Stimulated activated CD8-positive, alpha-beta memory T cell treated with anti-CD3 and anti-CD28 coated beads, Interleukin-15, amount 100 ng/mL, for 4 hours (primary cell): ENCODE results near the gene PTCH1.

Experiments used
- DNase-seq, 2 donors: peaks; one replicate each; pipeline ENCODE4 v3.0.0-alpha.2; 2020; ENCODE audit warnings: low read depth in 2 of 2

The PTCH1 gene

GRCh38 chr9:95463148-95464060 is 53.4 kb downstream of the PTCH1 start:
- DNase-seq, result no peak

DNA sequence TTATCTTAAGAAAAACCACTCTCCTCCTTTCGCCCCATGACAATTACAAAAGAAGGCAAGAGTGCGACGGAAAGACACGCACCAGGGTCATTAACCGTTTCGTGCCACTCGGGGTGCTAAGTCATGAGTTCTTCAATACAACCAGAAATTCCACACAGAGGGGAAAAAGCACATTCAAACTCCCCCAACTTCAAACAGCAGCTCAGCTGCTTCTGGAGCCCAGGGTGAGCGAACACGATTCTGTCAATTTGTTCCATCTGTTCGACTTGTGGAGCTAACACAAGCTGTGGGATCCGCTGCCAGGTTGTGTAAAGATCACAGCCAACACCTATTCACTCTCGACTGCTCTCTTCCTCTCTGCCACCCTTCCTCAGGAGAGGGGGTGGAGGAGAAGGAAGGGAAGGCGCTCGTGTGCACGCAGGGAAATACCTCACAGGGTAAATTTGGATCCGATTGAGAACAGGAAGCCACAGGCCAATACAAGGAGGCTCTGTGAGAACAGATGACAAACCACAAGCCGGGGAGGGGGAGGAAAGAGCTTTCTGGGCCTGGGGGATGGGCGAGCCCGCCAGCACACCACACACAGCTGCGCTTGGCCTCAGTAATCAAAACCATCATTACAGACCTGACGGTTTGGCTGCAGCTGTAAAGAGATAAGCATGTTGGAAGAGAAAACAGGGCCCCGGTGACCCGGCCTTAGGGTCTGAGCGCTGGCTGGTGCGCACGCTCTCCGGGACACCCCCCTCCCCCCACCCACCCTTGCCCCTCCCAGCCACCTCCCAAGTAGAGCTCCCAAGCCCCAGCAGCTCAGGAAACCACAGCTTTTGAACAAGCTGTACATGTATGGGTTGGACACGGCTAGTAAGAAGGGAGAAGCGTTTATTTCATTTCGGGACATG is 54.3 kb downstream of the PTCH1 start:
- DNase-seq, result peak; percentile 54 to 55

DNA sequence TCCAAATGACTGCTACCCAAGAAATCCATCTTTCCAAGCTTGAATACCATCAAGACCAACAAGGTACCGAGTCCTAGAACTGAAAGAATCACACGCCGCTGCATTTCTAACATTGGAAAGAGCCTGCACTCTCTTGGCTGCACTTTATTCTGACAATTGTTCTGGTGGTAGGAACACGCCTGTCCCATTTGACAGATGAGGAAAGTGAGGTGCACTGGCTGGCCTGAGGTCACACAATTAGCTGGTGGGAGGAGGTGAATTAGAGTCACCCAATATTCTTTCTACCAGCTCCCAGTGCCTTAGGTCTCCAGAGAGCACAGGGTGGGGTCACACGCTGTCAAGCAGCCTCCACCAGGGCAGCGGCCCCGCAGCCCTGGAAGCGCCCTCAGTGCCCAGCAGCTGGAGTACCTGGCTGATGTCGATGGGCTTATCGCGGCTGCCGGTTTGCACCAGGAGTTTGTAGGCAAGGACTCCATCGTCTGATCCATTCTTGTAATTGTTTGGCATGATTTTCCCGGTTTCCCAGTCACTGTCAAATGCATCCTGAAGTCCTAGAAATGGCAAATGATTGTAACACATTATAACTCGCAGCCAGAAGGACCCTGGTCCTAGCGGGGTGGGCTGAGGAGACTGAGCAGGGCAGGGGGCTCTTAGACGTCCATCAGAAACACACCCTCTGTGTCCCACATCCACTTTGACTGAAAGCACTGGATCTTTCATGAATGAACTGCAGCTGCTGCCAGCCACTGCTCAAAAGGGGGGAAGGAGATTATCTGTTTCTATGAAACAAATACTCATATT is 55.1 kb downstream of the PTCH1 start:
- no peak for DNase-seq

DNA sequence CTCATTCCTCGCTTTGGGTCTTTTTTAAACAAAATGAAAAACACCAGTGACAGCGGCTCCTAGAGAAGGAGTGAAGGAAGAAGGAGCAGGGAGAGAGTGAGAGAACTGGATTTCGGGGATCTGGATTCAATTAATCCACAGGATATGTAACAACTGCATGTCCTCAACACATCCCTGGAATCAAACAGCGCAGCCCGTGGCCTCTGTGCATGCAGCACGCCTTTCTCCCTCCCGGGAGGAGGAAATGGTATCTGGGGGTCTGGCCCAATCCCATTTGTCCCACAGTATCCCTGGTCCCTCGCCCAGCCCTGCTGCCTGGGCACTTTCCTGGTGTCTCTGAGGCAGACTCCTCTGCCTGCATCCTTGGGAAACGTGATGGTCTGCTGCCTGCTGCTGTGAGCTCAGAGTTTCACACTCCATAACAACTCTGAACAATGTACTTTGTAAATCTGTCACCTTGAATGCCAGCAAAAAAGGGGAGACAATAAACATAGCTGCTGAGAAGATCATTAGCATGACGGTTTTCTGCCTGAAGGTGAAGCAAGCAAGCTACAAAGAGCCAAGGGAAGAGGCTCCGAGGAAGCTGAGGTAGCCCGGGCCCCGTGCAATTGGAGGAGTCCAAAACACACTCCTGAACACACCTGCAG is 56.1 kb downstream of the PTCH1 start:
- DNase-seq, result no peak

DNA sequence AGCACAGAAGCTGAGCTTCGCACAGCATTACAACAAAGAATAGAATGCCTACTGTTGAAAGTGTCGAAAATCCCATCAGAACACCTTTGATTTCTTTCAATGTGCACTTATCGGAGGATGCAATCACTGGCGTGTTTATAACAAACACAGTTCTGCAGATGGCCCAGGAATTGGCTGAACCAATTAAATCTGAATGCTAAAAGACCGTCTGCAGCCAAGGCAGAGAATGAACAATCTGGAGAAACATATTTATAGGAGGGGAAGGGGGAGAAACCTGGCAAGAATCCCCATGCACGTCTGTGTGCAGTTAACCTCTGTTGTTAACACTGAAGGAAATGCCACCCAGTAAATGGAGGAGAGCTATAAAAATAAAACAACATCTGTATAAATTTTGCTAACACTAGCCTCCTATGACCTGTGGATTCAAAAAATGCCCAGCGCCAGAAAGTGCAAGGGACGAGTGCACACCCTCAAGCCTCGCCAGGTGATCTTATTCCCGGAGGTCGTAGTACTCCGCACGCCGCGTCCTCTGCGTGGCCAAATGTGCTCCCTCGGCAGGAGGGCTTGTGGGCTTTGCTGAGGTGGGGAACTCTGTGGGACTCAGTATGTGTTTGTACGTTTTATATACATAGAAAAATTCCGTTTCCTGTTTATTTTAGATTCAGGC is 56.8 kb downstream of the PTCH1 start:
- no peak for DNase-seq

- no peak for DNase-seq
These were observed 57.6 kb downstream of the PTCH1 start for GRCh38 chr9:95459178-95459577.

DNA sequence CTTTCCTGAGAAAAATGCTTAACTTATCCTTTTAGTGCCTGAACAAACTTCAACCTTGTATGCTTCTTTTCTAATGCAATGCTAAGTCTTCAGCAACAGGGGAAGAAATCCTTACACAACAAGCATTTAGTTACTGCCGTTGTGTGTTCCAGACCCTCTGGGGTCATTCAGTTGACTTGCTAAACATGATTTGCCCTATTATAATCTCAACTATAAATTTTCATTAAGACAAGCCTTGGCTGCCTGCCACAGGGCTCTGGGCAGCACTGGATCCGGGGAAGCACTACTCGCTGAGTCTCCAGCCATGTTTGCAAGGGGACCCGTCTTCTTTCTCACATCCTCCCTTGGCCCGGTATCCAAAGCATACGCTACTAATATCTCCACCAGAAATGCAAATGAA is 58.1 kb downstream of the PTCH1 start:
- DNase-seq, result no peak

- no peak for DNase-seq
These were observed 59.0 kb downstream of the PTCH1 start for GRCh38 chr9:95457769-95458168.

DNA sequence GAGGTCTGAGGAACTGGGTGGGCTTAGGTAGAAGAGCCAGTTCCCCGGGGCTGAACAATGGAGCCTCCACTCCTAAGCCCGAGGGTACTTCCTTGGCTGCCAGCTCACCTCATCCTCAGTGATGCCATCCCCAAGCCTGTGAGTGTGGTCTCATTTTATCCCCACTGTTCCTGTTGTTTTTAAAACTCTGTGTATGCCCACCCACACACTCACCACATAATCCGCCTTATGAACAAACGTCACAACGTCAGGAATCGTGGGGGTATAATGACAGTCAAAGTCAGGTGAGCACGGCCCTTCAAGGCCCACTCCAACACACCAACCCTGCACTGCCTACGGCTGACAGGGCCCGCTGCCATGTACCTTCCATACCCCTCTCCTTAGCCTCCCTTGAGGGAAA is 61.1 kb downstream of the PTCH1 start:
- DNase-seq, result no peak

- DNase-seq, result no peak
These were observed 64.6 kb downstream of the PTCH1 start for GRCh38 chr9:95452176-95452575.

DNA sequence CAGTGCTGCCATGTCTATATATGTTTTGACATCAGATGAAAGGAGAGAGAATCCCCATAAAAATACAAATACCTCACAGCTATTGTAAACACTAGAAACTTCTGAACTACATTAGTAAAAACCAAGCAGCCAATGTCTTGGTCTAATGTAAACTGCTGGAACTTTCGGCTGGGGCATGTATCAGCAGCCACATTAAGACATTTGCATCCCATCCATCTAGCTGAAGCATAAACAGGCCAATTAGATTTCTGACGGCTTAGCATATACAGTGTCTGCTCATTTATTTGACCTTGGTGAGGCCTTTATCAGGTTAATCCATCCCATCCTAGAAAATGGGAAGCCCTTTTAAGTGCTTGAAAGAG is 65.7 kb downstream of the PTCH1 start:
- DNase-seq, result no peak

- DNase-seq, result no peak
These were observed 66.4 kb downstream of the PTCH1 start for GRCh38 chr9:95450171-95451064.

- DNase-seq, result no peak
These were observed 67.8 kb downstream of the PTCH1 start for GRCh38 chr9:95449016-95449415.

DNA sequence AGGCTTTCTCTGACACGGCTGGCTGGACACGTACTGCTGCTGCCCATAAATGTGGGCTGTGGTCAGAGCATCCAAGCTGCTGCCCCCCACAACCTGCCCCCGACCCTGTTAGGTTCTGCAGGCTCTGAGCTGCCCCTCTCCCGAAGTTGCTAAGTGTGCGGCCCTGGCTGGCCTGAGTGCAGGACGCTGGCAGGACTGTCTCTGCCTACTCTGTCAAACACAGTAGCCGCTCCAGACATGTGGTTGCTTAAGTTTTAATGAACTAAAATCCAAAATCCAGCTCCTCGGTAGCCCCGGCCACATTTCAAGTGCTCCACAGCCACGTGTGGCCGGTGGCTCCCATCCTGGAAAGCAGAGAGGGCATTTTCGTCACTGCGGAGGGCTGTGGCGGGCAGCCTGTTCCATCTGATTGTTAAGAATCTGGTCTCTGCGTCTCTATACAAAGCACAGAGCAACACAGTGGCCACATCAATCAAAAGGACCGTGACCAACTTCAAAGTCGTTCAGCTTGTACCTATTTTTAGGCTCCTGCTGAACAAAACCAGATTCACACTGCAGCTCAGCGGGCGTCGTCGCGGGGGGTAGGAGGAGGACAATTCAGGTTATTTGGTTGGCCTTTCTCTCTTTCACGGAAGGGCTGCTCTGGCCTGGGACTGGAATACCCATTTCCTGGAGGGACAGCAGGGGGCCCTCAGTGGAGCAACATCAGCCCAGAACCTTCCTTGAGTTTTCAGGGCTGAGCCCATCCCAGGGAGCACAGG is 68.9 kb downstream of the PTCH1 start:
- DNase-seq, result no peak

GRCh38 chr9:95446984-95447383 is 69.8 kb downstream of the PTCH1 start:
- DNase-seq, result no peak

DNA sequence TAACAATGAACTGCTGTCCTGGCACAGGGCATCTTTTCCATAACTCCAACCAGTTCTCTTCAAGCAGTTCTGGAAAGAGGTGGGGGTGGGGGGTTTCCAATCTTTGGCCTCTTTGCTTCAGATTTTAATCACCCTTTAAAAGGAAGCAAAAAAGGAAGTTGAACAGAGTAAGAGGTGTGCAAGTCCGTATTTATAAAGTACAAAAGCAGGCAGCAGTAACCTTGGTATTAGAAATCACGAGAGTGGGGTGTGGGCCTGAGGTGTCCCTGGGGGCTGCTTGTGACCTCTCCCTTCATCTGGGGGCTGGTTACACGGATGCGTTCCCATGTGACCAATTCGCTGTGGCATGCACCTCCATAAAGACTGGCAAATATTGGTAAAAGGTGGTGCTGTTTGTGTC is 70.5 kb downstream of the PTCH1 start:
- DNase-seq, result no peak

GRCh38 chr9:95444160-95444559 is 72.6 kb downstream of the PTCH1 start:
- no peak for DNase-seq

GRCh38 chr9:95443301-95443700 is 73.5 kb downstream of the PTCH1 start:
- no peak for DNase-seq

DNA sequence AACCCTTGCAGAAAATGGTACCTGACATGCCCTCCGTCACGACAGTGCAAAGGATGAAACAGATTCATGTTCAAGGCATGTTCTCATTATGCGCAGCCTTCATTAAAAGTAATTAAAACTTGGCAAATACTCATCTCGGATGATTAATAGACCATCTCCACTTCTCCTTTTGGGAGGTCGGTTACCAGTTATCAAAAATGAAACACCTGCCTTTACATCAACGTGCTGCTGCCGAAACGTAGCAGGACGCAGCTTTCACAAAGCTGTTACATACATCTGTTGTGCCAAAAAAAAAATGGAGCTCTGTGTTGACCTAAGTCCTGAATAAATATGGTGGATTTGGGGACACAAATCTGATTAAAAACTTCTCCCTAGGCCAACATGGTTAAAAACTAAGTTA is 75.7 kb downstream of the PTCH1 start:
- DNase-seq, result no peak
